CD4-positive, alpha-beta T cell treated with Interferon alpha-2 for 1 hour (primary cell): ENCODE data around the gene SLC8A1.
"Not testable (repeated sequence)": the region's sequence is repeated elsewhere in the genome, so short reads cannot be mapped to it uniquely, and the experiment has no call there.

ENCODE experiments used
- DNase-seq, 2 donors: peaks; one replicate each; pipeline ENCODE4 v3.0.0-alpha.2; 2020 to 2022

The SLC8A1 gene

GRCh38 chr2:40097691-40098385, 354.1 kb downstream of the SLC8A1 start:
- no peak for DNase-seq

DNA sequence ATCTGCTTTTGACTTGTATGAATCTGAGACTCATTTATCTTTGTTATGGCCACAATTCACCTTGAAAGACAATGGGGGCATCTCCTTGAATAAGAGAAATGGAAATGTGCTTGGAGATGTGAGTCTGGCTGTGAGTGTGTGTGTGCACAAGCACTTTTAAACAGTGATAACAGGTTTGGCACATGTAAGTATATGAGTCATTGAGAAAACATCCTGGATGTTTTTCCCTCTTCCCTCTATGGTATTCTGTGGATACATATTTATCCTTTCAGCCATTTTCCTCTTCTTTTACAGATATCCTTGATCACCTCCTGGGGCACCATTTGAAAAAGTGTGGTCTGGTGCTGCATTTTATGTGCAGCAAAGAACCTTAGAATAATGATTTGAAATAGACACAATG, 355.5 kb downstream of the SLC8A1 start:
- DNase-seq: no peak

- no peak for DNase-seq
Measured at GRCh38 chr2:40095000-40095399, 356.9 kb downstream of the SLC8A1 start.

- no peak for DNase-seq
Measured at GRCh38 chr2:40094451-40094850, 357.4 kb downstream of the SLC8A1 start.

DNA sequence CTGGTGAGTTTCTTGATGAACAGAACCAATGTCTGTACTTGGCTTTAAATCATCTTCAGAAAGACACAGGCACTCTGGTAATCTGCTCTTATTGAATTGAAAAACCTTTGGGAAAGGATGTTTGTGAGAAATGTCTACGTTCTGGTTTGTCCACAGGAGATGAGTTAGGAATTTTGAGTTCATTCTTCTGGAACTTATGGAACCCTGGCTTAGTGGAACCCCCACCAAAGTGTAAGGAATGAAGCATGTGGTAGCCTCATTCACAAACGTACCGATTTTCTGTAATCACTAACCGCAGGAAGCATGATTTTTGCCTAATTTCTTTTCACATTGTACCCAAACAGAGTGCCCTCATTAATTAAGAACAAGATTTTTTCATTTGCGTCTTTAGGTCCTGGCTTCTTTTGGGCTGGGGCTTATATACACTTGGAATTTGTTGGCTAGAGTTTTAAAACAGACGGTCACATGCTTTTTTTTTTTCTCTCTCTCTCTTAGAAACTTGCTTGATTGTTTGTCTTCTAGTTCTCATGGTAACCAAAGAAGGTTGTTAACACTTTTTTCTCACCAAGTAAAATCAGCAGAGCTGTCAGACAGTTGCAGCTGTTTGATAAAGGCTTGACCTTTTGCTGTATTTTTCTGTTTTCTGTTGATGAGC, 358.7 kb downstream of the SLC8A1 start:
- DNase-seq: no peak

DNA sequence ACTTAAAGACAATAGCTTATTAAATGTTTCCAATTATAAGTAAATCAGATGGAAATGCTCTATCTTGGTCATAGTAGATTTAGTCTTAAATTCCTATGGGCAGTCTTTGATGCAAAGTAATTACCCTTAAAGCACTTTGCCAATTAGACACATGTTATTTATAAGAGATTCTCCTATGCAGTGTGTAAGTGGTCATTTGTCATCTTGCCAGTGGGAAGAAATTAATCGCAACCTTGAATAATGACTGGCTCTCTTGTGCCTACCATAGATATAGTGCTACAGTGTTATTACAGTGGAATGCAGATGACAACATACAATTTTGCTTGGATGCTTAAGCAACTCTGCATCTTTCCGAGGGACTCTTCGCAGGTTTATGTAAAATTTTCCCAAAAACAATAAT, 361.8 kb downstream of the SLC8A1 start:
- DNase-seq: no peak

DNA sequence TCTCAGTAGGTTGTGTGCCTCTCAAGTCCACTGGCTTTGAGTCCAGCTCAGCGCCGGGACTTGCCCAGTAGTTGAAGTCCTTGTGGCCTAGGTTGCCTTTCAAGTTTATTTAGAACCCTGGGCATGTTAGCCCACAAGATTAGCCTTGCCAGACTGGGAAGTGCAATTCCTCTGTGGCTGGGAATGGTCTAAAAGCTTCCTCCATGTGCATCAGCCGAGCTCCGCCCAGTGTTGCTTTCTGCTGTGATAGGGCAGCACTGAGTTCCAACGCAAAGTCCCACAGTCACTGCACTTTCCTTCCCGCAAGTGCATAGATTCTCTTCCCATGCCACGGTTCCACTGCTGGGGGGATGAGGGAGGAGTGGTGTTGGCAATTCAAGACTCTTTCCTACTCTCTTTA, 364.0 kb downstream of the SLC8A1 start:
- DNase-seq: no peak

GRCh38 chr2:40087434-40087833, 364.5 kb downstream of the SLC8A1 start:
- DNase-seq: no peak

GRCh38 chr2:40085786-40086185, 366.1 kb downstream of the SLC8A1 start:
- DNase-seq: no peak

DNA sequence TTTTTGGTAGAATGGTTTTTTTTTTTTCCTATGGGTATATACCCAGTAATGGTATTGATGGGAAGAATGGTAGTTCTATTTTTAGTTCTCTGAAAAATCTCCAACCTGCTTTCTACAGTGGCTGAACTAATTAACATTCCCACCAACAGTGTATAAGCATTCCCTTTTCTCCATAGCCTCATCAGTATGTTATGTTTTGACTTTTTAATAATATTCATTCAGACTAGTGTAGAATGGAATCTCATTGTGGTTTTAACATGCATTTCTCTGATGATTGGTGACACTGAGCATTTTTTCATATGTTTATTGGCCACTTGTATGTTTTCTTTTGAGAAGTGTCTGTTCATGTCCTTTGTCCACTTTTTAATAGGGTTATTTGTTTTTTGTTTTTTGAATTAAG, 378.6 kb downstream of the SLC8A1 start:
- DNase-seq: not testable (repeated sequence)

DNA sequence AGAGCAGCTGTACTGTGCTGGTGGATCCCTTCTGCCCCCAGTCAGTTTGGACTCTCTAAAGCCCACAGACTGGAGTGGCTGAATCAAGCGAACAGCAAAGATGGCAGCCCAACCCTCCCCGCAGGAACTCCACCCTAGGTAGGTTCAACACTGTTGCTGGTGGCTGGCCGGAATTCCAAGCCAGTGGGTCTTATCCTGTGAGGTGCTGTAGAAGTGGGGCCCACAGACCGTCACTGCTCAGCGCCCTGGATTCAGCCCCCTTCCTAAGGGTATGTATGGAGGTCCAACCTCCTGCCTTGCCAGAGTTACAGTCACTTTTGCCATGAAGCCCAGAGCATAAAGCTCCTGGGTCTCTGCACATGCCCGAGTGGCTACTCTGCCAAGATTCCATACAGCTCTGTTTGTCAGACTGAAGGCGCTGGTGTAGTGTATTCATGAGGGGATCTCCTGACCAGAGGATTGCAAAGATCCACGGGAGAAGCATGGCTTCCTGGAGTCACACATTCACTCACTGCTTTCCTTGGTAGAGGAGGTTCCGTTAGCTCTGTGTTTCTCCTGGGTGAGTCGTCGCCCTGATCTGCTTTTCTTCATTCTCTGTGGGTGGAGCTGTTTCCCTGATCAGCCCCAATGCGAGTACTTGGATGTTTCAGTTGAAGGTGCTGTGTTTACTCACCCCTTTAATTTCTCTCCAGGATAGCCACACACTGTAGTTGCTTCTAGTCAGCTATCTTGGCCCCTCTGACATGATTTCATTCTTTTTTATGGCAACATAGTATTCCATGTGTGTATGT, 379.3 kb downstream of the SLC8A1 start:
- no peak for DNase-seq

- DNase-seq: no peak
Measured at GRCh38 chr2:40062381-40062780, 389.5 kb downstream of the SLC8A1 start.

DNA sequence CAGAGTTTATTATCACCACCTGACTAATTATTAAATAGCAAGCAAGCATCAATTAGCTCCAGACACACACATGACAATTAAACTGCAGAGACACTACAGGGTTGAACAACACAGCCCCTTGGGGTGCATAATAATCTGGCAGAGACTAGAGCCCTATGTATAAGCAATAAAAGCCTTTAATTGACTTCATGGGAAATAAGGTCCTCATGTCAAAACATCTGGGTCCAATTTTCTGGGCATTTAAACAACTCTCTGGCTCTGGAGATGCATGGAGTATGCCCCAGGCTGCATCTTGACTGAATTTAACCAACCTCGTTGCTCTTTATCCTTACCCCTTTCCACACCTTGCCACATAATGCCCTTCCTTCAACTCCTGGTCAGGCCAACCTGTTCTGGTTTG, 402.1 kb downstream of the SLC8A1 start:
- no peak for DNase-seq

- DNase-seq: no peak
Measured at GRCh38 chr2:40048506-40048905, 403.4 kb downstream of the SLC8A1 start.

DNA sequence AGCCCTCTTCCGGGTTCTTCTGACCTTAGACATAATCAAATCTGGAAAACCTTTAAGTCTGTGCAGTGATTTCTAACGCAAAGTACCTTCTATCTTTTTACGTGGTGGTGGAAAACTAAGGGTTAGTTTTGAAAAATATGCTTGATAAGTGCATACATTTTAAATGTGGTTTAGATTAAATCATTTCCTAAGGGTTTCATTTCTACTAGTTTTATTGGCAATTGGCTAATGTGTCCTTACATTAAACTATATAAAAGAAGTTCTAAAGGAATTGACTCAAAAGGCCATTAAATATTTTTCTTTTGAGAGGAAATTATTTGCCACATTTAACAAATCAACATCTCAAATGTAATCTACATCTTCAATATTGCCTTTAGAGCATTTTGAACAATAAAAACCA, 404.5 kb downstream of the SLC8A1 start:
- no peak for DNase-seq
